Calu3 (cell line): Measurements from ENCODE around the gene TBK1. TPM values are rescaled to one million over a fixed set of nuclear protein-coding genes. Genes with fewer than 3 reads are reported as not detected.
"Not testable (repeated sequence)": the region's sequence is repeated elsewhere in the genome, so short reads cannot be mapped to it uniquely, and the experiment has no call there.

Experiments used
- BruUV-seq: library from RNA; stranded (reverse); fragments of 400-500 nt; replicated peaks from 2 replicates; lab custom pipeline; 2021; lab: Mats Ljungman, UMichigan
- CTCF ChIA-PET: fragments of 300-600 bp; sonication (Branson Sonifier 250); formaldehyde crosslinking; loops from one replicate; lab custom pipeline; 2022; ENCODE audit warnings: antibody characterized with exemption; lab: Charles Lee
- DNase-seq: peaks from one replicate; pipeline ENCODE4 v3.0.0; 2022
- H3K27ac Mint-ChIP-seq: one replicate; pipeline ENCODE4 v1.8.0; 2022; ENCODE audit warnings: mixed read lengths; ENCODE audit not compliant: unreplicated experiment
- H3K27me3 Mint-ChIP-seq: one replicate; pipeline ENCODE4 v1.8.0; 2022; ENCODE audit warnings: mixed read lengths; ENCODE audit not compliant: unreplicated experiment
- H3K36me3 Mint-ChIP-seq: one replicate; pipeline ENCODE4 v1.8.0; 2022; ENCODE audit warnings: mild to moderate bottlenecking, moderate library complexity, mixed read lengths; ENCODE audit not compliant: insufficient read depth, unreplicated experiment
- H3K4me1 Mint-ChIP-seq: one replicate; pipeline ENCODE4 v1.8.0; 2022; ENCODE audit warnings: mild to moderate bottlenecking, low read depth, mixed read lengths; ENCODE audit not compliant: unreplicated experiment
- H3K4me3 Mint-ChIP-seq: one replicate; pipeline ENCODE4 v1.8.0; 2022; ENCODE audit warnings: mild to moderate bottlenecking, low read depth, moderate library complexity, mixed read lengths; ENCODE audit not compliant: unreplicated experiment
- H3K9me3 Mint-ChIP-seq: one replicate; pipeline ENCODE4 v1.8.0; 2022; ENCODE audit warnings: low read depth, mixed read lengths; ENCODE audit not compliant: unreplicated experiment
- intact Hi-C: fragments of 100-400 bp; cut with micrococcal nuclease; formaldehyde crosslinking; loops from one replicate; pipeline ENCODE4 v1.10.0; 2022; ENCODE audit not compliant: unreplicated experiment
- total RNA-seq: library from RNA; stranded (reverse); gene quantifications from 2 replicates; pipeline ENCODE4 v1.2.3, GENCODE V29; 2022
- TF ChIP-seq, protein P1 (sequence below): fragments of 200-600 bp; IDR thresholded peaks from one replicate; pipeline ENCODE4 v1.8.0; 2022; ENCODE audit warnings: antibody characterized with exemption; ENCODE audit not compliant: unreplicated experiment

The TBK1 gene
- total RNA-seq, 1 experiment from 2014 or later: 40.4 TPM

DNA sequence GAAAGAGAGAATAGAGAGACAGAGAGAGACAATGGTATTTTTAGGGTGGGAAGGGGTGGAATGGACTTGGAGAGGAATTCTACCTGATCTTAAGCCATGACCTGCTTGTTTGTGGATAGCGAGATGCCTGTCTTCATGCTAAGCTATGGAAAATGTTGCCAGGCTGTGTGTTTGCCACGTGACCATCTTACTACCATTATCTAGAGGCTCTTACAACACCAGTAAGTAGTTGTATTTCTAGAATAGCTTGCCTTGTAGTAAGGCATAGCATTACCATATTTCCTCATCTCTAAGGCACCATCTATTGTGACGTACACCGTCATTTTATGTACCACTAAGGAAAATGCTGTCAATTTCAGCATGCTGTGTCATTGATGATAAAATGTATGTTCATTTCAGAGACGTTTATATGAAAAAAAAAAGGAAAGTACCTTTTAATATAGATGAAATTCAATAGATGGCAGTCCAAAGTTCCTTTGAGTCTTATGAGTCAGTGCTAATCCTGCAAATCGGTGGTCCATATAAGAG is 82.8 kb downstream of the TBK1 start:
- Mint-ChIP-seq H3K27ac (no peak overlapping the region), H3K4me1 (no peaks in the 10 kb centered on the region), H3K9me3 (no peaks in the 10 kb centered on the region), H3K27me3 (peaks cover 25% of the 10 kb centered on the region), H3K4me3 (no peak overlapping the region), H3K36me3 (no peaks in the 10 kb centered on the region)
- TF ChIP-seq, protein P1, sequence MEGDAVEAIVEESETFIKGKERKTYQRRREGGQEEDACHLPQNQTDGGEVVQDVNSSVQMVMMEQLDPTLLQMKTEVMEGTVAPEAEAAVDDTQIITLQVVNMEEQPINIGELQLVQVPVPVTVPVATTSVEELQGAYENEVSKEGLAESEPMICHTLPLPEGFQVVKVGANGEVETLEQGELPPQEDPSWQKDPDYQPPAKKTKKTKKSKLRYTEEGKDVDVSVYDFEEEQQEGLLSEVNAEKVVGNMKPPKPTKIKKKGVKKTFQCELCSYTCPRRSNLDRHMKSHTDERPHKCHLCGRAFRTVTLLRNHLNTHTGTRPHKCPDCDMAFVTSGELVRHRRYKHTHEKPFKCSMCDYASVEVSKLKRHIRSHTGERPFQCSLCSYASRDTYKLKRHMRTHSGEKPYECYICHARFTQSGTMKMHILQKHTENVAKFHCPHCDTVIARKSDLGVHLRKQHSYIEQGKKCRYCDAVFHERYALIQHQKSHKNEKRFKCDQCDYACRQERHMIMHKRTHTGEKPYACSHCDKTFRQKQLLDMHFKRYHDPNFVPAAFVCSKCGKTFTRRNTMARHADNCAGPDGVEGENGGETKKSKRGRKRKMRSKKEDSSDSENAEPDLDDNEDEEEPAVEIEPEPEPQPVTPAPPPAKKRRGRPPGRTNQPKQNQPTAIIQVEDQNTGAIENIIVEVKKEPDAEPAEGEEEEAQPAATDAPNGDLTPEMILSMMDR: no peak
- intact Hi-C loops: no loop called here
- BruUV-seq: no TSS peak
- DNase-seq: no peak
- CTCF ChIA-PET: interaction anchor here (0.6 to 0.7 kb wide), 2 partner anchors 39 to 40 kb away, joined by 6 read pairs; no protein-coding TSS in a partner anchor

DNA sequence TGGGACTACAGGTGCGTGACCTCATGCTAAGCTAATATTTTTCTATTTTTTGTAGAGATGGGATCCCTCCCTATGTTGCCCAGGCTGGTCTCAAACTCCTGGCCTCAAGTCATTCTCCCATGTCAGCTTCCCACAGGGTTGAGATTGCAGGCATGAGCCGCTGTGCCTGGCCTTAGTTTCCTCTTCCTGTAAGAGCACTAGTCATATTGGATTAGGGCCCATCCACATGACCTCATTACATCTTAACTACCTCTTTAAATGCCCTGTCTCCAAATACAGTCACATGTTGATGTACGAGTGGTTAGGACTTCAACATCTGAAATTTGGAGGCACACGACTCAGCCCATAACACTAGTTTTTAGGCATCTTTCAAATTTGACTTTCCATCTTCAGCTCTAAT is 86.2 kb downstream of the TBK1 start:
- DNase-seq: no peak
- intact Hi-C loops: no loop called here
- no peak overlapping the region for H3K4me3 Mint-ChIP-seq
- H3K9me3 Mint-ChIP-seq: no peaks in the 10 kb centered on the region
- TF ChIP-seq, protein P1: no peak
- no peaks in the 10 kb centered on the region for H3K36me3 Mint-ChIP-seq
- H3K27ac Mint-ChIP-seq: no peak overlapping the region
- H3K27me3 Mint-ChIP-seq: peaks cover 25% of the 10 kb centered on the region
- CTCF ChIA-PET: interaction anchor here (2.3 kb wide), 1 partner anchor 11 kb away, joined by 10 read pairs; no protein-coding TSS in a partner anchor
- BruUV-seq: no TSS peak
- H3K4me1 Mint-ChIP-seq: no peaks in the 10 kb centered on the region

GRCh38 chr12:64542409-64543047 is 90.6 kb downstream of the TBK1 start:
- intact Hi-C loops, H3K4me1 Mint-ChIP-seq, H3K4me3 Mint-ChIP-seq, BruUV-seq, H3K9me3 Mint-ChIP-seq, H3K36me3 Mint-ChIP-seq, DNase-seq, H3K27ac Mint-ChIP-seq, CTCF ChIA-PET: not testable (repeated sequence)
- H3K27me3 Mint-ChIP-seq: peaks cover 13% of the 10 kb centered on the region

GRCh38 chr12:64544371-64545080 is 92.6 kb downstream of the TBK1 start:
- Mint-ChIP-seq H3K27me3 (no peaks in the 10 kb centered on the region), H3K4me1 (peaks cover 10% of the 10 kb centered on the region), H3K9me3 (no peaks in the 10 kb centered on the region), H3K36me3 (no peaks in the 10 kb centered on the region), H3K4me3 (no peak overlapping the region), H3K27ac (no peak overlapping the region)
- intact Hi-C loops: no loop called here
- TF ChIP-seq, protein P1: no peak
- CTCF ChIA-PET: interaction anchor here (0.6 to 1.4 kb wide), 2 partner anchors 46 to 66 kb away, joined by 6 to 7 read pairs; partner anchors contain the start of gene RASSF3
- BruUV-seq: no TSS peak
- no peak for DNase-seq
